Gastroesophageal sphincter (tissue), 2 donors: ENCODE measurements around the gene BAMBI.

Experiments
- POLR2A ChIP-seq, 2 donors: fragments of 450-650 bp; IDR thresholded peaks; one replicate each; pipeline ENCODE4 v1.6.1; 2017; ENCODE audit warnings: antibody characterized with exemption in 2 of 2, mild to moderate bottlenecking in 2 of 2, moderate library complexity in 1 of 2
- POLR2AphosphoS5 ChIP-seq: sonication (generic); formaldehyde crosslinking; IDR thresholded peaks from one replicate; pipeline ENCODE4 v1.6.1; 2017; ENCODE audit warnings: antibody characterized with exemption

DNA sequence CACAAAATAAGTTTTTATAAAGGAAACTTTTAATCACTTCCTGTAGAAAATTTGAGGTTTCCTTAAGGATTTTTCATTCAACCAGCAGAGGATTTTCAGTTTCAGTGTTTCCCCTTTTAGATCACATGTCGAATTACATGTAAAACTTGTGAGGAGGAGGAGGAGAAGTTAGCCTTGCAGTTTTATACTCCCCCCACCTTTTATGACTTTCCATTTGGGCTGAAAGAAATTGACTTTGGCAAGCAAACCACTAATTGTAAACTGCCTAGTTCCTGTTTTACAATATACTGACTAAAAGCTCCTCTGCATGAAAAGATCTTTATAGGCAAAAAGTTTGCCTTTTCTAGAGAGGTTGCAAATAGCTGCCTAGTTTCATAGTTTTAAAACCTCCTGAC lies 3.0 kb downstream of the BAMBI start:
- no peak for TF ChIP-seq POLR2AphosphoS5
- TF ChIP-seq POLR2A (IDR thresholded peaks at IDR 0.05) = no peak
